Skin of body (tissue), 2 donors: Measurements from ENCODE around the gene RRBP1. TPM values are rescaled to one million over a fixed set of nuclear protein-coding genes. Genes with fewer than 3 reads are reported as not detected.

Source experiments
- DNase-seq: peaks from one replicate; lab custom pipeline; 2025; lab: John Stamatoyannopoulos, UW
- total RNA-seq: library from RNA; depleted of rRNA; stranded (reverse); fragments of >200 nt; gene quantifications from one replicate; pipeline ENCODE4 v1.2.3, GENCODE V29; 2014

RRBP1 gene
- total RNA-seq, 1 donor from 2014 or later = 118 TPM

DNA sequence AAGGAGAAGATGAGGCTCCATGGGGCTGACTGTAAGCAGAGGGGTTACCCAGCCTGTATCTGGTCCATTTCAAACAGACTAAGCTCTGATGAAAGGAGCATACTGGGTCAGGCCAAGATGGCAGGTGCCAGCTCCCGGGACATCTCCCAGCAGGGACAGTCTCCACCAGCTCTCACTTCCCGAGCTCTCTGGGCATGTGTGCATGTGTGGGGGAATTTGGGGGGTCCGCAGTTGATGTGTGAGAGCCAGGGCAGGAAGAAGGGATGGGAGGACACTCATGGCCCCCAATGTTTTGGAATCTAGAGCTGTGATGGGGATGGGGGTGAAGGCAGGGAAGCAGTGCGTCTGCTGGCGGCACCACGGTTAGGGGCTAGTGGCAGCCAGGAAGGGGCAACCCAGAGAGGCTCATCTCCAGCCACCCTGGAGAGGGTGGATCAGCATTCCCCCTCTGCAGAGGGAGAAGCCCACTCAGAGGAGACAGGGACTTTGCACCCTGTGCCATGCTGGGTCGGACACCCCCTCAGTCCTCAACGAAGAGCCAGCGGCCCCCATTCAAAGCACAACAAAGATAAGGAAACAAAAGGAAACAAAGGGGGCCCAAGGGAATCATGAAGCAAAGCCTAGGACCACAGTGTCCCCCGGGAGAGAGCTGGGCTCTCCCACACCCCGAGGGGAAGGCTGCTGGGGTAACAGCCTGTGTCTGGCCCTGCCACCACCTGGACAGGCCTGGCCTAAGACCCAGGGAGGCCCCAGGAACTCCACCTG, 59.8 kb downstream of the RRBP1 start:
- DNase-seq = no peak

DNA sequence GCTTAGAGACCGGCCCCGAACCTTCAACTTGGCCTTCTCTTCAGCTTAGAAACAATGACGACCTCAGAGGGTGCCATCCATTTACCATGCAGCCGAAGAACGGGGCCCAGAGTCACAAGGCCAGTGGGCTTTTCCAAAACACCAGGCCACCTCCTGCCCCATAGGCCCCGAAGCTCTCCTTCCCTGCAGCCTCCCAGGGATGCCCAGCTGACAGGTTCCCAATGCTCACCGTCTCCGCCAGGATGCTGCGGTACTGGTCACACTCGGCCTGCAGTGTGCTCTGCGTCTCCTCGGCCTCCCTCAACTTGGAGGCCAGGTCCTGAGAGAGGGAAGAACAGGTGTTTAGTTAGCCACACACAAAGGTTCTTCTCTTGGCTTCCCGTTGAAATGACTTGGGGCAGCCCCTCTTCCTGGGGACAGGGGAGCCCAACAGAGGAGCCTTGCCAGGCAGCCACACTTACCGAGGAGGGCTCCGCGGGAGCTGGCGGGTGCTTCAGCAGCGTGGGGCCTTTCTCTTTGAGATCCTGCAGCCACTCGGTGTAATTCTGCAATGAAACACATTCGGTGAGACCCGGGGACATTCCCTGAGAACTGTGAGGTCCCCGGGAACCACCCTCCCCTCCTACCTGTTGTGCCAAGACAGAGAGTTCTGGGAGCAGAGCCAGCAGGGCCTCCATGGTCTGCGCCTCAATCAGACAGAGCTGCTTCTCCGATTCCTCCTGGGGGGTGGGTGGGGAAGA, 60.6 kb downstream of the RRBP1 start:
- DNase-seq = no peak

DNA sequence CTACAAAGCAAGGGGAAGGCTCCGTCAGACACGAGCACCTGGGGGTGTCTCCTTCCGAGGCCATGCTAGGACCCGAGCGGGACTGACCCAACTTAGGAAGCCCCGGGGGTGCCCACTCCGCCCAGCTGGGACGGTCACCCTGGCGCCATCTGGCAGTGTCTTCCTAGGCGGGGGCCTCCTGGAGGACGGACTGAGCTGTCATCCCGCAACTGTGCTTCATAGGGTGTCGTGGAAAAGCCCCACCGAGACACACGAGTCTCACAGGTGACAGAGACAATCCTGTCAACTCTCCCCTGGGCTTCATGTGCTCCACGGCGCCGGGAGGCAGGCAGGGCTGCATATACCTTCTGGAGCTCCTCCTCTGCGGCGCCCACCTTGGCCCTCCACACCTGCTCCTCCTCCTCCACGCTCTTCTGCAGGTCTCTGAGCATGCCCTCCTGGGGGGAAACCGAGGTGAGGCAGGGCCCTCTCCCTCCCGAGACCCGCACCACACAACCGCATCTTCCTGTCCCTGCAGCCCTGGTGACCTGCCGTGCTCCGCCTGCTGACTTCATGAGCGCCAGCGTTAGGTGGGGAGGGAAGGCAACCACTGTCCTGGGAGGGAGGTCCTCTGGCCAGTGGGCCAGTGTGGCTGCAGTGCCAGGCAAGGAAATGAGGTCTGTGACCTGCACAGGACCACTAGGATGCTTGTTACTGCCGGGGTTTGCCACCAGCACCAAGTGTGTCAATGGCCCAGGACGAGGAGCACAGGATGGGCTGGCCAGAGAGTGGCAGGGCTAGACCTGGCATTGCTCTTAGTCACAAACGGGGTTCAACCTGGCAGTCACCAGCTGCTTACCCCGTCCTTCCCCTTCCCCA, 61.4 kb downstream of the RRBP1 start:
- DNase-seq = no peak

GRCh38 chr20:17619351-17620093, 62.5 kb downstream of the RRBP1 start:
- no peak for DNase-seq

DNA sequence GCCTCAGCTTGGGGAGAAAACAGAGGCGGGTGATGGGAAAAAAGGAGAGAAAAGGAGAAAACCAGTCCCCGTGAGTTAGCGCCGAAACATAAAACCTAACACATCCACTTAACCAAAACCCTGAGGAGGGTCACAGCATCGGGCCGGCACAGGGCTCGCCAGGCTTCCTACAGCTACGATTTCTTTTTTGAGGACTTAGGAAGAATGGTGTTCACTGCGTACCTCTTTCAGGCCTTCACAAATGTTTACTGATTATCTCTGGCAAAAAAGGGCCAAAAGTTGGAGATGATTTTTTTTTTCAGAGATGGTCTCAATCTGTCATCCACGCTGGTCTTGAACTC, 63.4 kb downstream of the RRBP1 start:
- no peak for DNase-seq

- no peak for DNase-seq
Observed at GRCh38 chr20:17617868-17618672, 64.0 kb downstream of the RRBP1 start.

DNA sequence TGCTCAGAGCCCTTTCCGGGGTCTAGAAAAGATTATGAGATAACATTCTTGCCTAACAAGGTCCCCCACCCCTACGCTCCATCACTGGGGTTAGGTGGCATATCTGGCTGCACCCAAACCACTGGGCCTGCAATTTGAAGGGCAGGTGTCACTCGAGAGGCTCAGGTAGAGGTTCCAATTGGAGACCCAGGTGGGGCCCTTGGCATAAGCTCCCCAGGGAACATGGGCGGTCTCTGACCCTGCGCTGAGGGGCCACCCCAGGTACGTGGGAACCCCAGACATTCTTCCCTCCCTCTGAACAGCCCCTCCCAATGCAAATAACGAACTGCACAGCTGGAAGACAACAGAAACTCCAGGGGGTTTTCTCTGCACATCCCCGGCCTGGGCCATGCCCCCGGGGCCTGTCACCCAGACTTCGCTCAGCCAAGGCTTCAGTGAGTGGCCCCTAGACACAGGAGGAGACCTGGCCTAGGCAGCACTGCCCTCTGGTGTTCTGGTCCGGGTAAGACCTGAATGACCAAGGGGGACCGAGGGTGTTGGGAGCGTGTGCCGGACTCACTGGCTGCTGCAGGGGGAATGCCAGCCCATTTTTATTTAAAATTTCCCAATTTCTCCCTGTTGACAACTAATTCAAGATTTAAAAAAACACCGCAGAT, 64.7 kb downstream of the RRBP1 start:
- DNase-seq = no peak

DNA sequence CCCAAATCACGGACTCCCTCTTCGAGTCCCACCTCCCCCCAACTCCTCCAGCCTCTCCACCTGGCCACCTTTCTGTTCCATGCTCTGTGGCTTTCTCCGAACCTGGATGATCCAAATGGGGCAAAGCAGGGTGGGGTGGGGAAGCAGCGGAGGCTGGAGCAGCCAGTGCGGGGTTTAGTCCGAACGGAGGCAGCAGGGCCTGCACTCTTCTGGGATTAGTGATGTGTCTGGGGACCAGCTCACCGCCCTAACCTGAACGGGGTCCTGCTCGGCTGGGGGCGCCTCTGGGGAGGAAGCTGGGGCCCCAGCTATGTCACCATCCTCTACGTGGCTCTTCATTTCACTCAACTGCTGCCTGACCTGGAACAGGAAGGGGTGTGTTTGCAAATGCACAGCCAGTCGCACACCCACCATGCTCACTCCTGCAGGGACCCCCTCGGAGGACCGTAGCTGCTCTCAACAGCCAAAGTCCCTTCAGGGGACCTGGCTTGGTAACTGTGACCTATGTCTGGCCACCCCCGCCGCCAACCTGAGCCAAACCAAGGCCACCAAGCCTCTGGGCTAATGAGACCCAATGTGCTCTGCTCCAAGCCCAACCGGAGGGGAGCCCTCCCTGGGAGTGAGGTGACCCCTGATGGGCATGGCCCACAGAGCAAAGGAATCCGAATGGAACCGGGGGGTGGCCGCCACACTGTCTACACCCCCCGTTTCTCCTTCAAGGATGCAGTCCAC, 65.4 kb downstream of the RRBP1 start:
- no peak for DNase-seq

GRCh38 chr20:17615645-17616479, 66.2 kb downstream of the RRBP1 start:
- no peak for DNase-seq

DNA sequence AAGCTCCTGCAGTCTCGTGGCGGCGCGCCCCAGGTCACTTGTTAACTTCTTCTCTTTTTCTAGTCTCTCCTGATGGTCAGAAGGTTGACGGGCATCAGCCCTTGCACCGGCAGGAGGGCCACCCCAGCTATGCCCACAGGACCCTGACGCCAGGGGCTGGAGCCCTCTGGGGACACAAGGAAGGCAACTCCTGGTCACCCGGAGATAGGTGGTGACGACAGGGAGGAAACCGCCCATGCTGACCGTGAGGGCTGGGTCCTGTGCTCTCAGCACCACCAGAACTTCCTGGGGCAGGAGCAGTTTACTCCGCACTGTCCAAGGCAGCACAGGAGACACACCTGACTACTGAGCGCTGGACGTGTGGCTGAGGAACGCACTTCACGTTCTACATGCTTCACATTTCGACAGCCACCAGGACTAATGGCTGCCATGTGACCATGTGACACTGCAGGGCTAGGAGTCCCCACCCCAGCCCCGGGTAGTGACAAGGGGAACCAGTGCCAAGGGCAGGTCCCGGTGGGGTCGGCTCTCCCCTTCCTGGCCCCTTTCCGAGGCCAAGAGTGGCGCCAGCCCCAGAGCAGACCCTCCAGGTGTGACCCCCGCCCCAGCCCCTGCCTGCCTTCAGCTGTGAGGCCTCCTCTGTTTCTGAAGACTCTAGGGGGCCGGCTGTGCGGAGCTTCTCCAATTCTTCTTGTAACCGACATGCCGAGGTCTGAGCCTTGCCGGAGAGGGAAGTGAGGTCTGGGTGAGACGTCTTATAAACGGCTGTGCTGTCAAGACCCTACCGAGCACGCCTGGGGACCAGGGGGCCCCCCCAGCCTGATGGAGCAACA, 67.0 kb downstream of the RRBP1 start:
- no peak for DNase-seq

DNA sequence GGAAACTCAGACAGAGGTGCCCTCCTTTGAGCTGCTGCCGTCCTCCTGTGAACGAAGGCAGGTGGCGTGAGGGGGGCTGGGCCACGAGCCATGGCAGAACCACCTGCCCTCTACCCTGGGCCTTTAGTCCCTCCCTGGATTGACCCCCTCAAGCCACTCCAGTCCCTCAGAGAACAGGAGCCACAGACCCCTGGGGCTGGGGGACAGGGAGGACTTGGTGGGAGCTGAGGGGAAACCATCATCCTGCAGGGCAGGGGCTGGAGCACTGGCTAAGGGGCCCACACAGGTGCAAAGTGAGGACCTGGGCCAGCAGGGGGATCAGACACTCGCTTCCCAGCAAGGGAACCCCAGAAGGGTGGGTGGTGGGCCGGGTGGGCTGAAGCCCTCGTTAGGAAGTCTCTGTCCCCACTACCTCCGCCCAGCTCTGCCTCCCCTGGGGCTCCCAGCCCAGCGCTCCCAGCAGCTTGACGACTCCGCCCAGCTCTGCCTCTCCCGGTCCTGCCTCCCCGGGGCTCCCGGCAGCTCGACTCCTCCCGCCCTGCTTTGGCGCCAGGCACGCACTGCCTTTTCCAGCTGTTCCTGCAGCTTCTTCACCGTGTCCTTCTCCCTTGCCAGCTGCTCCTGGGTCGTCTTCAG, 67.7 kb downstream of the RRBP1 start:
- peak; percentile 43 for DNase-seq

- no peak for DNase-seq
Observed at GRCh38 chr20:17613328-17614175, 68.5 kb downstream of the RRBP1 start.

GRCh38 chr20:17612992-17613327, 69.1 kb downstream of the RRBP1 start:
- no peak for DNase-seq

GRCh38 chr20:17612287-17612991, 69.6 kb downstream of the RRBP1 start:
- DNase-seq = peak; percentile 51

DNA sequence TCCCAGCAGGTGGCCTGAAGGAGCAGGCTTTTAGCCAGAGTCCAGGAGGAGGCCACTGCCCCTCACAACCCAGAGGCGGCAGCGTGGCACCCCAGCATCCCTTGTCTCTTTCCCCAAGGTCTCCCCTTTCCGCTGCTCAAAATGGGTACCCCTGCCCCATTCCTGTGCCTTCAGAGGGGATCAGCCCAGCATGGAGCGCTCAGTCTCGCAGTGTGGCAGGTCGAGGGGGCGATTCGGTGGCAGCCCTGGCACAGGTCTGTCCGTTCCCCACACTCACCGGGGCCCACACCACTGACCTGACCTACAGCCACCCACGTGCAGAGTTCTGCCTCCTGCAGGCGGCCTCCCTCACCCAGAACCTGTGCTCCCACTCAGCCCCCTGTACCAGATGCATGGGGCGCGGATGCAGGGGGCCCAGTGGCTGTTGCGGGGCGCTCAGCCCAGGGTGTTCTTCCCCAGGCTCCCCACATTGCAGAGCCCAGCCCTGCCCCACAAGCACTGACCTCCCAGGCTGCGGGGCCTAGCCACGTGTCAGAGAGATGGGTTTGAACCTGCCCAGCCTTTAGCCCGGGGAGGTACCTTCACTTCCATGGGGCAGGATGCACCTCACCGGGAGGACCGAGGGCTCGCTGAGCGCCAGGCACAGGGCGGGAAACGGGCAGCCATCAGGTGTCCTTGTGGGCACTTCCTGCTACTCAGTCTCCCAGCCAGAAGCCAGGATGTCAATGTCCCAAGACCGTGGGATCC, 70.3 kb downstream of the RRBP1 start:
- no peak for DNase-seq
